Body of pancreas (tissue), 4 donors: ENCODE results near the gene OAS1.

ENCODE experiments used
- POLR2A ChIP-seq, 3 donors: fragments of 450-650 bp; IDR thresholded peaks; one replicate each; pipeline ENCODE4 v1.6.1; 2016; ENCODE audit warnings: antibody characterized with exemption in 3 of 3, mild to moderate bottlenecking in 2 of 3
- TF ChIP-seq, protein P1 (sequence below), 7 experiments: fragments of 450-650 bp in 4 of 7; fragments of 200-600 bp in 3 of 7; sonication (generic) in 3 of 7; IDR thresholded peaks; one replicate each; pipeline ENCODE4 v1.5.1; 2016 to 2019; ENCODE audit warnings: antibody characterized with exemption in 7 of 7

- TF ChIP-seq, protein P1, sequence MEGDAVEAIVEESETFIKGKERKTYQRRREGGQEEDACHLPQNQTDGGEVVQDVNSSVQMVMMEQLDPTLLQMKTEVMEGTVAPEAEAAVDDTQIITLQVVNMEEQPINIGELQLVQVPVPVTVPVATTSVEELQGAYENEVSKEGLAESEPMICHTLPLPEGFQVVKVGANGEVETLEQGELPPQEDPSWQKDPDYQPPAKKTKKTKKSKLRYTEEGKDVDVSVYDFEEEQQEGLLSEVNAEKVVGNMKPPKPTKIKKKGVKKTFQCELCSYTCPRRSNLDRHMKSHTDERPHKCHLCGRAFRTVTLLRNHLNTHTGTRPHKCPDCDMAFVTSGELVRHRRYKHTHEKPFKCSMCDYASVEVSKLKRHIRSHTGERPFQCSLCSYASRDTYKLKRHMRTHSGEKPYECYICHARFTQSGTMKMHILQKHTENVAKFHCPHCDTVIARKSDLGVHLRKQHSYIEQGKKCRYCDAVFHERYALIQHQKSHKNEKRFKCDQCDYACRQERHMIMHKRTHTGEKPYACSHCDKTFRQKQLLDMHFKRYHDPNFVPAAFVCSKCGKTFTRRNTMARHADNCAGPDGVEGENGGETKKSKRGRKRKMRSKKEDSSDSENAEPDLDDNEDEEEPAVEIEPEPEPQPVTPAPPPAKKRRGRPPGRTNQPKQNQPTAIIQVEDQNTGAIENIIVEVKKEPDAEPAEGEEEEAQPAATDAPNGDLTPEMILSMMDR (IDR thresholded peaks at IDR 0.05), result no peak
- TF ChIP-seq POLR2A (IDR thresholded peaks at IDR 0.05), result no peak
These were observed 15.4 kb upstream of the OAS1 start for GRCh38 chr12:112891093-112892024.
